Tibial artery (tissue), 4 donors: Measurements from ENCODE around the gene GHR.

Experiments used
- DNase-seq, 2 donors: peaks; one replicate each; pipeline ENCODE4 v3.0.0-alpha.2; 2019
- H3K27ac ChIP-seq, 2 donors: fragments of 200-600 bp; sonication (generic) in 1 of 2; 1 replicate in 1 of 2; 2 replicates in 1 of 2; pipeline ENCODE4 v1.5.1; 2018 to 2019; ENCODE audit warnings: mild to moderate bottlenecking in 1 of 2
- H3K27me3 ChIP-seq, 2 donors: fragments of 200-600 bp; sonication (generic) in 1 of 2; one replicate each; pipeline versions ENCODE4 v1.5.1 to v1.6.0; 2016 to 2019
- H3K36me3 ChIP-seq, 3 donors: fragments of 200-600 bp; sonication (generic) in 2 of 3; one replicate each; pipeline ENCODE4 v1.5.1; 2016 to 2019; ENCODE audit warnings: mild to moderate bottlenecking in 2 of 3
- H3K4me1 ChIP-seq, 4 donors: fragments of 200-600 bp; sonication (generic) in 2 of 4; 1 replicate in 3 of 4; 2 replicates in 1 of 4; pipeline ENCODE4 v1.5.1; 2016 to 2019
- H3K4me3 ChIP-seq, 2 donors: fragments of 200-600 bp; sonication (generic) in 1 of 2; 1 replicate in 1 of 2; 2 replicates in 1 of 2; pipeline ENCODE4 v1.5.1; 2018 to 2019; ENCODE audit warnings: mild to moderate bottlenecking in 2 of 2
- H3K9me3 ChIP-seq, 3 donors: fragments of 200-600 bp; sonication (generic) in 1 of 3; one replicate each; pipeline ENCODE4 v1.5.1; 2016 to 2019
- CTCF ChIP-seq, 2 experiments: fragments of 200-600 bp in 1 of 2; fragments of 450-650 bp in 1 of 2; IDR thresholded peaks; one replicate each; pipeline ENCODE4 v1.5.1; 2017 to 2019; ENCODE audit warnings: antibody characterized with exemption in 2 of 2, mild to moderate bottlenecking in 1 of 2, moderate library complexity in 1 of 2
- intact Hi-C: fragments of 100-400 bp; cut with DNase I; formaldehyde crosslinking; loops from one replicate; pipeline ENCODE4 v1.15.0; 2023; ENCODE audit warnings: low total_unique reads

The GHR gene

GRCh38 chr5:42553461-42553860, 130.2 kb downstream of the GHR start:
- no peak for DNase-seq
- Histone ChIP-seq H3K27ac (no peak overlapping the region), H3K9me3 (no peaks in the 10 kb centered on the region), H3K4me3 (no peak overlapping the region), H3K4me1 (peaks cover 0 to 22% (median 11%) of the 10 kb centered on the region in 4 donors), H3K36me3 (no peaks in the 10 kb centered on the region), H3K27me3 (no peaks in the 10 kb centered on the region)
- intact Hi-C loops, result no loop called here
- no peak for TF ChIP-seq CTCF (IDR thresholded peaks at IDR 0.05)

GRCh38 chr5:42555010-42555409, 131.8 kb downstream of the GHR start:
- H3K4me1 ChIP-seq, result peaks cover 0 to 22% (median 11%) of the 10 kb centered on the region in 4 donors
- H3K4me3 ChIP-seq, result no peak overlapping the region
- H3K36me3 ChIP-seq, result no peaks in the 10 kb centered on the region
- no peak for TF ChIP-seq CTCF (IDR thresholded peaks at IDR 0.05)
- intact Hi-C loops, result no loop called here
- no peak overlapping the region for H3K27ac ChIP-seq
- H3K27me3 ChIP-seq, result no peaks in the 10 kb centered on the region
- no peak for DNase-seq
- no peaks in the 10 kb centered on the region for H3K9me3 ChIP-seq

GRCh38 chr5:42555797-42556196, 132.6 kb downstream of the GHR start:
- TF ChIP-seq CTCF (IDR thresholded peaks at IDR 0.05), result no peak
- DNase-seq, result no peak
- intact Hi-C loops, result no loop called here

GRCh38 chr5:42557689-42558088, 134.4 kb downstream of the GHR start:
- Histone ChIP-seq H3K36me3 (no peaks in the 10 kb centered on the region), H3K9me3 (no peaks in the 10 kb centered on the region), H3K27me3 (no peaks in the 10 kb centered on the region), H3K4me1 (peaks cover 0 to 23% (median 5%) of the 10 kb centered on the region in 4 donors), H3K27ac (no peak overlapping the region), H3K4me3 (no peak overlapping the region)
- no peak for DNase-seq
- intact Hi-C loops, result no loop called here
- no peak for TF ChIP-seq CTCF (IDR thresholded peaks at IDR 0.05)

More at GRCh38 chr5:42555797-42556196, 132.6 kb downstream of the GHR start:
- Histone ChIP-seq H3K27ac (no peak overlapping the region), H3K9me3 (no peaks in the 10 kb centered on the region), H3K36me3 (no peaks in the 10 kb centered on the region), H3K4me3 (no peak overlapping the region), H3K27me3 (no peaks in the 10 kb centered on the region), H3K4me1 (peaks cover 0 to 22% (median 11%) of the 10 kb centered on the region in 4 donors)

GRCh38 chr5:42561656-42562055, 138.4 kb downstream of the GHR start:
- intact Hi-C loops, result no loop called here
- no peak for DNase-seq
- no peak for TF ChIP-seq CTCF (IDR thresholded peaks at IDR 0.05)

More at GRCh38 chr5:42561656-42562055, 138.4 kb downstream of the GHR start:
- Histone ChIP-seq H3K36me3 (no peaks in the 10 kb centered on the region), H3K9me3 (no peaks in the 10 kb centered on the region), H3K27me3 (no peaks in the 10 kb centered on the region), H3K4me1 (peaks cover 0 to 32% (median 9%) of the 10 kb centered on the region in 4 donors), H3K27ac (no peak overlapping the region), H3K4me3 (no peak overlapping the region)
